Measurements from ENCODE around the gene EXOC6B. TPM values are rescaled to one million over a fixed set of nuclear protein-coding genes. Genes with fewer than 3 reads are reported as not detected.

The EXOC6B gene
- total and polyA plus RNA-seq, 2 donors from 2014 or later: 5.9 to 31.3 TPM

GRCh38 chr2:72350852-72351251, 475.0 kb downstream of the EXOC6B start:
- DNase-seq (no peak), FAIRE-seq (no peak)
- Histone ChIP-seq H3K4me1 (ENCODE audit: control insufficient read depth in 2 of 3, insufficient read depth in 2 of 3, low read depth in 1 of 3, low read length in 3 of 3) (no peaks in the 10 kb centered on the region), H3K4me3 (ENCODE audit: low read length in 3 of 3) (no peak overlapping the region), H3K36me3 (ENCODE audit: control insufficient read depth in 2 of 3, insufficient read depth in 3 of 3, low read length in 3 of 3) (no peaks in the 10 kb centered on the region), H3K27me3 (ENCODE audit: control insufficient read depth, insufficient read depth, low read length) (no peaks in the 10 kb centered on the region), H3K9ac (ENCODE audit: low read length in 3 of 3) (no peak overlapping the region), H3K27ac (ENCODE audit: low read depth in 2 of 2, low read length in 2 of 2) (no peak overlapping the region), H3K9me3 (ENCODE audit: control insufficient read depth in 2 of 3, insufficient read depth in 1 of 3, low read length in 3 of 3) (no peaks in the 10 kb centered on the region)
- no peak for TF ChIP-seq CTCF (IDR thresholded peaks at IDR 0.05; ENCODE audit: borderline replicate concordance, extremely low read depth, insufficient read depth)
- intact Hi-C loops (cut with DNase I): no loop called here

DNA sequence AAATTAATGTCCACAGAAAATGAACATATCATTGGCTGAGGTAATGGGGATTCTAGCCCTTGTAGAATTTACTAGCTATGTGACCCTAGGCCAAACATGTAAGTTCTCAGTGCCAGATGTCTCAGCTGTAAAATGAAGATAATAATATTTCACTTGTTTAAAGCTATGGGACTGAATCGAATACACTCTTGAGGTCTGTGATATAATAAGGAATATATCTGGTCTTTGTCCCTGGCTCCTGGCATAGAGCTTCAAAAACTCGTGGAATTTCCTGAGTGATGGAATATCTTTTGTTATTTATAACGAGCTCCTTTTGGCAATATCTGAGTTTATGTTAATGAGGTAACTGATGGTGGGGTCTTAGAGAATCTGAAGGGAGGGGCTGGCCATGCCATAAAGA, 476.8 kb downstream of the EXOC6B start:
- DNase-seq (no peak), FAIRE-seq (no peak)

DNA sequence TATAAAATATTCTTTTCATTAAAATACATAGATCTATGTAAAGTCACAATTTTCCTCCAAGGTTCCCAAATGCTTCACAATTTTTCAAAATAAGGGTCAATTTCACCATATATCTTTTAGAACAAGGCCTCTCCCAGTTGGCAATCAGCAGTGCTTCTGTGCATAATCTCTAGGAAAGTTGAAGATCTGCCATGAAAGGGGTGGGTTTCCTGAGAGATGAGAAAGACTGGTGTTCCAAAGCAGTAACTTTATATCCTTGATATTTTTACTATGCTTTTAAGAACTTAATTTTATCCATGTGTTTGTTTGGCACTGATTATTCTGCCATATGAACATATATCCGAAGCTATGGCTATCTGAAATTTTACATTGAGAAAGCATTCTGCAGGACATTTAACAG, 478.8 kb downstream of the EXOC6B start:
- no peak for FAIRE-seq

More for the DNA sequence above, 476.8 kb downstream of the EXOC6B start:
- Histone ChIP-seq H3K36me3 (ENCODE audit: control insufficient read depth in 2 of 3, insufficient read depth in 3 of 3, low read length in 3 of 3) (no peaks in the 10 kb centered on the region), H3K4me1 (ENCODE audit: control insufficient read depth in 2 of 3, insufficient read depth in 2 of 3, low read depth in 1 of 3, low read length in 3 of 3) (no peaks in the 10 kb centered on the region), H3K27ac (ENCODE audit: low read depth in 2 of 2, low read length in 2 of 2) (no peak overlapping the region), H3K27me3 (ENCODE audit: control insufficient read depth, insufficient read depth, low read length) (no peaks in the 10 kb centered on the region), H3K9me3 (ENCODE audit: control insufficient read depth in 2 of 3, insufficient read depth in 1 of 3, low read length in 3 of 3) (no peaks in the 10 kb centered on the region), H3K4me3 (ENCODE audit: low read length in 3 of 3) (no peak overlapping the region), H3K9ac (ENCODE audit: low read length in 3 of 3) (no peak overlapping the region)
- no peak for TF ChIP-seq CTCF (IDR thresholded peaks at IDR 0.05; ENCODE audit: borderline replicate concordance, extremely low read depth, insufficient read depth)
- intact Hi-C loops (cut with DNase I): no loop called here

More for the DNA sequence above, 478.8 kb downstream of the EXOC6B start:
- no peaks in the 10 kb centered on the region for H3K9me3 ChIP-seq (ENCODE audit: control insufficient read depth in 2 of 3, insufficient read depth in 1 of 3, low read length in 3 of 3)
- no peak for TF ChIP-seq CTCF (IDR thresholded peaks at IDR 0.05; ENCODE audit: borderline replicate concordance, extremely low read depth, insufficient read depth)
- H3K9ac ChIP-seq (ENCODE audit: low read length in 3 of 3): no peak overlapping the region
- no peak overlapping the region for H3K27ac ChIP-seq (ENCODE audit: low read depth in 2 of 2, low read length in 2 of 2)
- H3K36me3 ChIP-seq (ENCODE audit: control insufficient read depth in 2 of 3, insufficient read depth in 3 of 3, low read length in 3 of 3): no peaks in the 10 kb centered on the region
- DNase-seq: no peak
- intact Hi-C loops (cut with DNase I): no loop called here
- no peak overlapping the region for H3K4me3 ChIP-seq (ENCODE audit: low read length in 3 of 3)
- no peaks in the 10 kb centered on the region for H3K27me3 ChIP-seq (ENCODE audit: control insufficient read depth, insufficient read depth, low read length)
- H3K4me1 ChIP-seq (ENCODE audit: control insufficient read depth in 2 of 3, insufficient read depth in 2 of 3, low read depth in 1 of 3, low read length in 3 of 3): no peaks in the 10 kb centered on the region
